Upper lobe of right lung (tissue), 1 donor: ENCODE measurements around the gene PMM2. TPM values are rescaled to one million over a fixed set of nuclear protein-coding genes. Genes with fewer than 3 reads are reported as not detected.

Source experiments
- ATAC-seq: fragments of 200-7000 bp; cut with Tn5 transposase; one replicate; pipeline ENCODE4 v1.9.1; 2020; ENCODE audit warnings: mild to moderate bottlenecking, moderate library complexity
- DNase-seq: peaks from one replicate; pipeline ENCODE4 v3.0.0-alpha.2; 2020
- H3K27ac ChIP-seq: fragments of 200-600 bp; one replicate; pipeline ENCODE4 v1.8.0; 2022
- H3K27me3 ChIP-seq: fragments of 200-600 bp; one replicate; pipeline ENCODE4 v1.8.0; 2022; ENCODE audit warnings: mild to moderate bottlenecking
- H3K36me3 ChIP-seq: fragments of 200-600 bp; one replicate; pipeline ENCODE4 v1.8.0; 2022
- H3K4me1 ChIP-seq: fragments of 200-600 bp; one replicate; pipeline ENCODE4 v1.8.0; 2022
- H3K4me3 ChIP-seq: fragments of 200-600 bp; one replicate; pipeline ENCODE4 v1.8.0; 2022; ENCODE audit warnings: mild to moderate bottlenecking
- H3K9me3 ChIP-seq: fragments of 200-600 bp; one replicate; pipeline ENCODE4 v1.8.0; 2022
- intact Hi-C: fragments of 100-400 bp; cut with DNase I; formaldehyde crosslinking; loops from one replicate; pipeline ENCODE4 v1.11.0; 2022
- total RNA-seq: library from RNA; stranded (reverse); fragmentation: NEBNext Ultra II Directional; extraction: Animal tissue kit (Norgen Biotek cat#: 25700); gene quantifications from one replicate; pipeline ENCODE4 v1.2.1, GENCODE V29; 2021
- TF ChIP-seq, protein P1 (sequence below): fragments of 200-600 bp; IDR thresholded peaks from one replicate; pipeline ENCODE4 v1.8.0; 2022; ENCODE audit warnings: antibody characterized with exemption
- donor health status: DM: no; HTN: yes; CAD: no; lungs with severe emphysema.

The PMM2 gene
- total RNA-seq, 1 donor from 2014 or later, result 36.8 TPM

DNA sequence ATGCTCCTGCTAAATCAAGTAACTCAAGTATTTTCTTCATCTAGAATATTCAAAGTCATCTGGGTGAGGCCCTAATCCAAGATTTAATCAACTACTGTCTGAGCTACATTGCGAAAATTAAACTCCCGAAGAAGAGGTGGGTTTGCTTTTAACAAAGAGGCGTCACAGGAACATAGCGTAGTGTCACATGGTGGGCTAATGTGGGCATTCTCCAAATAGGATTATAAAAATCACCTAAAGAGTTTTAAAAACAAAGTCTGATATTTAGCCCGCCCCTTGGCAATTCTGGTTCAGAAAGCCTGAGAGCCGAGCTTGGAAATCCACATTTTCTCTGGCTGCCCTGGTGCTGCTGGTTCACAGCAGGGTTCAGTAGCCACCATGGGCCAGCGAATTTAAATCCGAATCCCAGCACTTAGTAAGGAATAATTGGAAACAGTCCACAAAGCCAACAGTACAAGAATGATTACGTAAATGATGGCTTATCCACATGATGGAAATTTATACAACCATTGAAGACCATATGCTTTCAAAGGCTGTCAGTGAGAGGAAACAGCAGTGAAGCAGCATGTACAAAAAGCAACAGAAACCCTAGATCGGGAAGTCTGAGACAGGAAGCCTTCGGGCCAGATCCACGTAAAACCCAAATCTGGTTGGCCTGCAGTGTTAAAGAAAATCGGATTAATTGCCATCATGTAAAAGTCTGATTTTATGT is 8.8 kb downstream of the PMM2 start:
- no peak for DNase-seq
- TF ChIP-seq, protein P1, sequence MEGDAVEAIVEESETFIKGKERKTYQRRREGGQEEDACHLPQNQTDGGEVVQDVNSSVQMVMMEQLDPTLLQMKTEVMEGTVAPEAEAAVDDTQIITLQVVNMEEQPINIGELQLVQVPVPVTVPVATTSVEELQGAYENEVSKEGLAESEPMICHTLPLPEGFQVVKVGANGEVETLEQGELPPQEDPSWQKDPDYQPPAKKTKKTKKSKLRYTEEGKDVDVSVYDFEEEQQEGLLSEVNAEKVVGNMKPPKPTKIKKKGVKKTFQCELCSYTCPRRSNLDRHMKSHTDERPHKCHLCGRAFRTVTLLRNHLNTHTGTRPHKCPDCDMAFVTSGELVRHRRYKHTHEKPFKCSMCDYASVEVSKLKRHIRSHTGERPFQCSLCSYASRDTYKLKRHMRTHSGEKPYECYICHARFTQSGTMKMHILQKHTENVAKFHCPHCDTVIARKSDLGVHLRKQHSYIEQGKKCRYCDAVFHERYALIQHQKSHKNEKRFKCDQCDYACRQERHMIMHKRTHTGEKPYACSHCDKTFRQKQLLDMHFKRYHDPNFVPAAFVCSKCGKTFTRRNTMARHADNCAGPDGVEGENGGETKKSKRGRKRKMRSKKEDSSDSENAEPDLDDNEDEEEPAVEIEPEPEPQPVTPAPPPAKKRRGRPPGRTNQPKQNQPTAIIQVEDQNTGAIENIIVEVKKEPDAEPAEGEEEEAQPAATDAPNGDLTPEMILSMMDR, result no peak
- H3K9me3 ChIP-seq, result no peaks in the 10 kb centered on the region
- no peak overlapping the region for H3K4me3 ChIP-seq
- no peak for ATAC-seq
- intact Hi-C loops, result loop anchor here (10.0 kb wide), 1 partner anchor 58 kb away; the partner anchor contains the start of gene CARHSP1
- no peaks in the 10 kb centered on the region for H3K27me3 ChIP-seq
- H3K36me3 ChIP-seq, result peaks cover 100% of the 10 kb centered on the region
- no peak overlapping the region for H3K27ac ChIP-seq
- no peaks in the 10 kb centered on the region for H3K4me1 ChIP-seq

DNA sequence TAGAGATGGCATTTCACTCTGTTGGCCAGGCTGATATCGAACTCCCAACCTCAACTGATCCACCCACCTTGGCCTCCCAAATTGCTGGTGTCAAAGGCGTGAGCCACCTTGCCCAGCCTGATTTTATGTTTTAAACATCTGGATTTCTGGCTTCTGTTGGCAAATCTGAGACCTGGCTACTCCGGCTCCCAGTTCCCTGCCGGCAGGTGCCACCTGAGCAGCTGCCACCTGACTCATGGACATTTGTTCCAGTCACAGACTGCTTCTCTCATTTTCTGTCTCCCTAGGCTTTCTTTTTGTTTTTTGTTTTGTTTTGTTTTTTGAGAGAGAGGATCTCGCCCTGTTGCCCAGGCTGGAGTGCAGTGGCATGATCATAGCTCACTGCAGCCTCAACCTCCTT is 9.6 kb downstream of the PMM2 start:
- intact Hi-C loops, result loop anchor here (10.0 kb wide), 1 partner anchor 58 kb away; the partner anchor contains the start of gene CARHSP1
- no peaks in the 10 kb centered on the region for H3K9me3 ChIP-seq
- TF ChIP-seq, protein P1, result no peak
- ATAC-seq (no peak), DNase-seq (no peak)
- no peak overlapping the region for H3K4me3 ChIP-seq
- no peaks in the 10 kb centered on the region for H3K4me1 ChIP-seq
- H3K27ac ChIP-seq, result no peak overlapping the region
- H3K27me3 ChIP-seq, result no peaks in the 10 kb centered on the region
- H3K36me3 ChIP-seq, result peaks cover 100% of the 10 kb centered on the region

DNA sequence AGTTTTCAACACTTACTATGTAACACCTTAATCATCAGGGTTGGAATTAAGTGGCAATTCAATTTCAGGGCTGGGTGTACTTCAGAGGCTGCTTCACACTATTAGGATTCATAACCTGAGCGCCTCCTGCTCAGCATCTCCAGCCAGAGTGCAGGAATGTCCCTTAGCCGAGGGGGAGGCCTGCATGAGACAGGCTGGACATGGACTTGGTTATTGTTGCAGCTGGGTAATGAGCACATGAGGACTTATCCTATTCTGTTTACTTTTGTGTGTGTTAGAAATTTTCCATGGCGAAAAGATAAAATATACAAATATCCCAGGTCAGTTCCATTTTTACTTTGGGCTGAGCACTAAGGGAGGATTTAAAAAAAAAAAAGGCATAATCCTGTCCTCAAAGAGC is 10.4 kb downstream of the PMM2 start:
- H3K27ac ChIP-seq, result no peak overlapping the region
- H3K27me3 ChIP-seq, result no peaks in the 10 kb centered on the region
- H3K36me3 ChIP-seq, result peaks cover 100% of the 10 kb centered on the region
- intact Hi-C loops, result loop anchor here (10.0 kb wide), 1 partner anchor 57 kb away; the partner anchor contains the start of gene CARHSP1
- ATAC-seq (no peak), DNase-seq (no peak)
- no peak overlapping the region for H3K4me3 ChIP-seq
- no peaks in the 10 kb centered on the region for H3K9me3 ChIP-seq
- no peaks in the 10 kb centered on the region for H3K4me1 ChIP-seq
- TF ChIP-seq, protein P1, result no peak

DNA sequence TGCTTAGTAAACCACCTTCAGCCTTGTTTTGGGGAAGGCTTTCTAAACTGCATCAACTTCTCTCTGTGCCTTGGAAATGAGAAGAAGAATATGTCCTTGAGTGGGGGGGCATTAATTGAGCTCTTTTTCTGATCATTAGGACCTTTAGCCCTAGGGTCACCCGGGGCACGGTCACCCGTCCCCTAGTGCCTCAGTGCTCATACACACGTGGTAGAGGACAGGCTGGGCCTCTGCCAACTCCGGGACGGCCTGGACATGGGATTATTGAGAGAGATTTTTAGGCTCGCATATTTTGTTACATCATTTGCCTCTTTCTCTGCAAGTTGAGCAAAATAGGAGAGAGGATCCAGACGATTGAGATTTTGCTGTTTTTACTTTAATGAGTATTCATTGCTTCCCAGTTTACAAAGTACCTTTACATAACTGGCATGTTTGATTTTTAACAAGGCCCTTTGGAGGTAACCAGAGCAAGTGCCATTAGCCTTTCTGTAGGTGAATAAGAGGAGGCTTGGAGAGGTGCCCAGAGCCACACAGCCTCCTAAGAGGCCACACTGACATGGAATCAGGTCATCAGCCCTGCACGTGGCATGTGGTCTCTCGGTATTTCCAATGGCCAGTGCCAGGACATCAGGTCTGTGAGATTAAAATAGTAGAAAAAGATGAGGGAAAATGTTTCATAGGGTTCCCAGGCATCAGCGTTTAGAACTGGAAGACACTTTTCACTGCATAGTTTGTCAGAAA is 11.1 kb downstream of the PMM2 start:
- ATAC-seq (no peak), DNase-seq (no peak)
- intact Hi-C loops, result loop anchor here (10.0 kb wide), 1 partner anchor 56 kb away; the partner anchor contains the start of gene CARHSP1
- peaks cover 100% of the 10 kb centered on the region for H3K36me3 ChIP-seq
- TF ChIP-seq, protein P1, result no peak
- no peaks in the 10 kb centered on the region for H3K9me3 ChIP-seq
- H3K27me3 ChIP-seq, result no peaks in the 10 kb centered on the region
- H3K27ac ChIP-seq, result no peak overlapping the region
- H3K4me1 ChIP-seq, result no peaks in the 10 kb centered on the region
- H3K4me3 ChIP-seq, result no peak overlapping the region

DNA sequence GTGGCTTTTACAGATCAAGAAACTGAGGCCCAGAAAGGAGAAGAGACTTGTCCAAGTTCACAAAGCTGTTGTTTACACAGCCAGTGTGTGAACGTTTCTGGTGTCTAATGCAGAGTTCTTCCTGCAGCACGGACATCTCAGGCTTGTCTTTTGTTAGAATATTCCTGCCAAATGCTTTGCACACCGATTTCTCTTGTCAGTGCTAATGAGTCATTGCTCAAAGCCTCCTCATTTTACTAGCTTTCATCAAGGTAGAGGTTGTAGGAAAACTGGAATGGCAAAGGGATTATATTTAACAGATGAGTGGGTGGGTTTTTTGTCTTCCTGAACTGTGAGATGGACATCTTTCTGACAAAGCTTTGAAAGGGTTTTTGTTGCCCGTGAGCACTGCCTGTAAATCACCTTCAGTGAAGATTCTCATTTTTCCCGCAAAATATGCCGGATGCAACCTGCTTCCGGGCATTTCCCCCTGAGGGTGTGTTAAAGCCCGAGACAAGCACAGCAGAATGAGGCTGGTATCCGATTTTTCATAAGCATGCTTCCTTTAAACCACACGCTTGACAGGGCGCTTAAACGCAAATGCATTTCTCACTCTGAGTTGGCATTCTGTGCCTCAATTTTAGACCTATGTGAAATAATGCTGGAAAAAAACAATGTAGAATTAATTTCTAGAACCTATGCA is 14.7 kb downstream of the PMM2 start:
- Histone ChIP-seq H3K4me1 (no peaks in the 10 kb centered on the region), H3K4me3 (no peak overlapping the region), H3K27me3 (no peaks in the 10 kb centered on the region), H3K9me3 (no peaks in the 10 kb centered on the region), H3K27ac (no peak overlapping the region), H3K36me3 (peaks cover 89% of the 10 kb centered on the region)
- ATAC-seq (no peak), DNase-seq (no peak)
- TF ChIP-seq, protein P1, result no peak
- intact Hi-C loops, result no loop called here
